ENCODE measurements around the gene ADGRD2.

The ADGRD2 gene

DNA sequence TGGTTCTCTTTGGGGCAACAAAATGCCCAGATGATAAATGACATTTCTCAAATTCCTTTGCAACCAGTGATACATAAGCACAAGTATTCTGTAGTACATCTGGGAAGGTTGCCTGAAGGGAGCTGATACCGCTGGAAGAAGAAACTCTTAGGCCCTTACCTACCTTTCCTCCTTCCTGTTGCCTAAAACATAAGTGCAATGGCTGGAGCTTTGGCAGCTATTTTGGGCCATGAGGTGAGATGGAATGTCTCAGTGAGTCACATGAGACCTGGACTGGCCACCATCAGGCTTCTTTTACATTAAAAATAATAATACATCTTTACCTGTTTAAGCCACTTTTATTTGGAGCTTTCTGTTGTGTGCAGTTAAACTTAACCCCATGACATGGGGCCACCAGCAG lies 11.2 kb upstream of the ADGRD2 start:
- no peak for DNase-seq

- no peak for DNase-seq
Measured at GRCh38 chr9:124439686-124440243, 10.5 kb upstream of the ADGRD2 start.

DNA sequence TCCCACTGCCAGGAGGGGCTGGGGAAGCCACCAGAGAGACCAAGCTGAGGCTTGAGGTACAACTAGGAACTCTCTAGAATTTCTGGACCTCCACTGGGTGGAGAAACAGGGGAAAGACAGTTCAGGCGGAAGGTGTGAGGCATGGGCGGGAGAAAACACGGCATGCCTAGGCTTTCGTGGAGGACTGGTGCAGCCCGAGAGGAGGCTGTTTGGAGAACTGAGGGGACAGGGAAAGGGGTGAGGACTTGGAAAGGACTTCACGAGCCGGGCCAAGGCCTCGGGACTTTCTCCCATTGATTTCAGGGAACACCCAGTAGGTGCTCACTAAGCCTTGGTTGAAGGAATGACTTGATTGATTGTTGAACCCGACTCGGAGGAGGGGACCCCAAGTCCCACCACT lies 9.5 kb upstream of the ADGRD2 start:
- no peak for DNase-seq

GRCh38 chr9:124441291-124441690 lies 9.0 kb upstream of the ADGRD2 start:
- no peak for DNase-seq

DNA sequence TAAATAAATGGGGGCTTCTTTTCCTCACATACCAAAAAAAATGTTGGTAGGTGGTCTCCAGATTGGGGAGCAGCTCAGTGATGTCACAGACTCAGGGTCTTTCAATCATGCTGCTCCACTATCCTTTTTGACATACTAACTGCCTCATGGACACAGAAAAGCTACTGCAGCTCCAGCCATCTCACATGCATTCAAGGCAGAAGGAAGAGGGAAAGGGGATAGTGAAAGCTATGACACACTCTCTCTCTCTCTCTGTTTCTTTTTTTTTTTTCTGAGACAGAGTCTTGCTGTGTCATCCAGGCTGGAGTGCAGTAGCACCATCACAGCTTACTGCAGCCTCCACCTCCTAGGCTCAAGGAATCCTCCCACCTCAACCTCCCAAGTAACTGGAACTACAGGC lies 7.9 kb upstream of the ADGRD2 start:
- DNase-seq = no peak

DNA sequence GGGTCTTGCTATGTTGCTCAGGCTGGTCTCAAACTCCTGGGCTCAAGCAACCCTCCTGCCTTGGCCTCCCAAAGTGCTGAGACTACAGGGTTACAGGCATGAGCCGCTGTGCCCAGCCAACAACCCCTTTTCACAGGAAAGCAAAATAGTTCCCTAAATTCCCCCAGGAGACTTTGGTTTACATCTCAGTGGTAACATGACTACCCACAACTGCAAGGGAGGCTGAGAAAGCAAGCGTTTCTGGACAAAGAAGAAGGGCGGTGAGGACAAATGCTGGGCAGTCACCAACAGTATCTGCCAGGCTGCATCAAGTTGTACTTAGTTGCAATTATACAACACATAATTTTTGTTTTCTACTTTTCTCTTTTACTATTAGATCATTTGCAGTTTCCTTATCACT lies 7.4 kb upstream of the ADGRD2 start:
- no peak for DNase-seq

DNA sequence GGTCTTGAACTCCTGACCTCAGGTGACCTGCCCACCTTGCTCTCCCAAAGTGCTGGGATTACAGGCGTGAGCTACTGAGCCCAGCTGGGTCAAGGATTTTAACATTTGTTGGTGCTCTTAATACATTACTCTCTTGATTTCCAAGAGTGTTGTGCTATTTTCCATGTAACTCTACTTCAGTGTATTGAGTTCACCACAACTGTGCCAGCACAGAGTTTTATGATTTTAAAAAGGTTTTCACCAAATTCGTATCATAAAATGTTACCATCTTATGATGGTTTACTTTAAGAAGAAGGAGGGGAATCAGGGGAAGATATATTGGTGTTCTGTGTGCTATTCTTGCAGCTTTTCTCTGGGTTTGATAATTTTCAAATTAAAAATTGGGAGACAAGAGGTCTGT lies 6.6 kb upstream of the ADGRD2 start:
- DNase-seq = no peak

DNA sequence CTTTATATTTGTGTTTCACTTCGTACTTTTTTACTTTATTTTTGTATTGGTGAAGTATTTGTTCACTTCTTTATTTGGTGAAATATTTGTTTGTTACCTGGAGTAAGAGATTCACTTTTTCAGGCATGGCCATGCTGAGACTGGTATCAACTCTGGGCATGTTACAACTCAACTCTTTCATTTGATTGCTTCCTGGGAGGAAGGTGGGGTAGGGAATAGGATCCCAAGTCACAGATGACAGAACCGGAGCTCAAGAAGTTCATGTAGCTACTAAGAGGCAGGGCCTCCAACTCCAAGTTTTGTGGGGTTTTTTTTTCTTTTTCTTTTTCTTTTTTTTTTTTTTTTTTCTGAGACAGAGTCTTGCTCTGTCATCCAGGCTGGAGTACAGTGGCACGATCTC lies 6.1 kb upstream of the ADGRD2 start:
- no peak for DNase-seq

GRCh38 chr9:124447297-124447661 lies 3.0 kb upstream of the ADGRD2 start:
- no peak for DNase-seq

DNA sequence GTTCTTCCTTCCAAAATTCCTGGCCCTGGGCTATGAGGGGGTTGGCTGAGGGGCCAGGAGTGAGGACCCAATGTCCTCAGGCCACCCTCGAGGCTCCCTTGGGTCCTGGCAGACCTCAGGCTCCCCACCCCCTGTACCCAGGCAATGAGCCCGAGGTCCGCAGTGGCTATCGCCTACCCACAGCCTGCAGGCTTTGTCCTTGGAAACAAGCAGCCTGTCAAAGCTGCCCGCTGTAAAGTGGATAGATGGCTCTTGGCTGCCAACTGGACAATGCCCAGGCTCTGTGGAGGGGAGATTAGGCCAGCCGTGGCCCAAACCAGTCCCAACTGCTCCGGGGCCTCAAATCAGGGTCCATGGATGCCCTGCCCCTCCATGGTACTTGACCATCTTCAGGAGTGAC lies 2.2 kb upstream of the ADGRD2 start:
- no peak for DNase-seq

GRCh38 chr9:124449381-124450151 lies 685 bp upstream of the ADGRD2 start:
- DNase-seq = peak; percentile 11

- no peak for DNase-seq
Measured at GRCh38 chr9:124450931-124451661, 845 bp downstream of the ADGRD2 start.

- no peak for DNase-seq
Measured at GRCh38 chr9:124452326-124452725, 2.1 kb downstream of the ADGRD2 start.

- no peak for DNase-seq
Measured at GRCh38 chr9:124452841-124453585, 2.8 kb downstream of the ADGRD2 start.

DNA sequence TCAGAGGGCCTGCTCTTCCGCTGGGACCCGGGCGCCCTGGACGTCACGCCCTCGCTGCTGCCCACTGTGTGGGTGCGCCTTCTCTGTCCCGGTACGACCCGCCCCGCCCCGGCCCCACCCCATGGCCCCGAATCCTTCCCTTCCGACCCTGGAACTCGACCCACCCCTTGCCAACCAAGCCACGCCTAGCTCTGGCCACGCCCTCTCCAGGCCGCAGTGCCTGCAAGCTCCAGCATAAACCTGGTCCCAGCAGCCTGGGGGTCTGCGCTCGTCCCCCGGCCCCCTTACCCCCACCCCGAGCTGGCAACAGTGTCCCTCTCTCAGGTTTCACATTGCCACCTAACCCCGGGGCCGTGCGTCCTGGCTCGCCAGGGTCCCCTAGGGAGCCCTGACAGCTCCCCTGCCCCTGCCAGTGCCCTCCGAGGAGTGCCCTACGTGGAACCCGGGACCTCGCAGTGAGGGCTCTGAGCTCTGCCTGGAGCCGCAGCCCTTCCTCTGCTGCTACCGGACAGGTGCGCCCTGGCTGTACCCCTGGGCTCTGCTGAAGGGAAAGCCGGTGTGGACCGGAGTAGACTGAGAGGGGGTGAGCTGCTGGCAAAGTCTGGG lies 3.4 kb downstream of the ADGRD2 start:
- DNase-seq = no peak

- DNase-seq = no peak
Measured at GRCh38 chr9:124454296-124454695, 4.0 kb downstream of the ADGRD2 start.

DNA sequence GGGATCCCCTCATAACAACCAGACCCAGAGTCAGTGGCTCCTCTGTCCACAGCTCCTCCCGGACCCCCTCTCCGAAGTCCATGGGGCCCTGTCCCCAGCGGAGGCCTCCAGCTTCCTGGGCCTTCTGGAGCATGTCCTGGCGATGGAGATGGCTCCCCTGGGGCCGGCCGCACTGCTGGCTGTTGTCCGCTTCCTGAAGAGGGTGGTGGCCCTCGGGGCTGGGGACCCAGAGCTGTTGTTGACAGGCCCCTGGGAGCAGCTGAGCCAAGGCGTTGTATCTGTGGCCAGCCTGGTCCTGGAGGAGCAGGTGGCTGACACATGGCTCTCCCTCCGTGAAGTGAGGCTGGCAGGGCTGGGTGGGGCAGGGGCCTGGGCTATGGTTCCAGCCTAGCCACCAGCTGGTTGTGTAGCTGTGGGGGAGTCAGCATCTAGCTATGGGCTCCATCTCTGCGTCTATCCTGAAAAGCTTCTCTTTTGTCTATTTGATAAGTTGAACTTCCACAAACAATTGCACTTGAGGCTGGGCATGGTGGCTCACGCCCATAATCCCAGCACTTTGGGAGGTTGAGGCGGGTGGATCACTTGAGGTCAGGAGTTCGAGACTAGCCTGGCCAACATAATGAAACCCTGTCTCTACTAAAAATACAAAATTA lies 4.7 kb downstream of the ADGRD2 start:
- no peak for DNase-seq

DNA sequence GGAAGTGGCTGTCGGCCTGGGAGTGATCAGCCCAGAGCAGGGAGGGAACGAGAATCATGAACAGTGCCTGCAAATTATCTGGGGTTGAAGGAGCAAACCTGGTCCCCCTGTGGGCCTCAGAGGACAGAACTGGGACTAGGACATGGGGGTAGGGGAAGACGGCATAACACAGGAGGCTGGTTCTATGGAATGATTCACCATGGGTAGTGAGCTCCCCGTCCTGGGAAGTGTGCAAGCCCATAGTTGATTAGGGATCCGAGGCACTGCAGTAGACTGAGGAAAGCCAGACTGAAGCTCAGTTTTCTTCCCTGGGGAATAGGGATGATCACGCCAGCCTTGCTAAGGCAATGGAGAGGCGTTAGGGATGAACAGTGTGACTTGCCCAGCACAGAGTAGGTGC lies 5.6 kb downstream of the ADGRD2 start:
- no peak for DNase-seq

GRCh38 chr9:124456341-124457078 lies 6.3 kb downstream of the ADGRD2 start:
- DNase-seq = no peak

DNA sequence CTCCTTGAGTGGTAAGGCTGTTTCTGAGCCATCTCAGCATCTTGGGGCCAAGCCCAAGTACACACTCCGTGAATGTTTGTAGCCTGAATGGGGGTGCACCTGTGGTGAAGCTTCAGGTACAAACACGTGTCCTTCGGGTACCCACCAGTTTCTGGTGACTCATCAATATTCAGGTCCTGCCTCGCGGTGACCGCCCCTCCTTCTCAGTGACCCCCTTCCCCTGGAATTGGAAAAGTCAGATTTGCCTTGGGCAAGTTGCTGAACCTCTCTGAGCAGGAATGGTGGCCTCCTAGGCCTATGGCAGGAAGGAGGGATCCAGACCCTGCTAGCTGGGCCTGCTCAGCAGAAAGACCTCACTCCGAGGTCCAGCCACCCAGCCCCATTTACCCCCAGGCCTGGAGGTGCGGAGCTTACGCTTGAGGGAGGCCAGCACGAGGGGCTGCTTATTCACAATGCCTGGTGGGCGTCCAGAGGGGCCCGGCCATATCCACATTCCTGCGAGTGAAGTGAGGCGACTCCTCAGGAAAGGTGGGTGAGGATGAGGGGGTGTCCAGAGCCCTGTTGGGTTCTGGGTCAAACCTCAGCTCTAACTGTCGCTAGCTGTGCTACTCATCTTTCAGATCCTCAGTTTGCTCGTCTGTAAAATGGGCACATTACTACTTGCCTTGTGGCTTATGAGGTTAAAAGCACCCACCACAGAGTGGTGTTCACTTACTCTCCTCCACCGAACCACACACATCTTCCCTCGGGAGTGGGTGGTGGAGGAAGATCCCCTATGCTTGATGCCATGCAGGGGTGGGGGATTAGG lies 7.0 kb downstream of the ADGRD2 start:
- DNase-seq = no peak

DNA sequence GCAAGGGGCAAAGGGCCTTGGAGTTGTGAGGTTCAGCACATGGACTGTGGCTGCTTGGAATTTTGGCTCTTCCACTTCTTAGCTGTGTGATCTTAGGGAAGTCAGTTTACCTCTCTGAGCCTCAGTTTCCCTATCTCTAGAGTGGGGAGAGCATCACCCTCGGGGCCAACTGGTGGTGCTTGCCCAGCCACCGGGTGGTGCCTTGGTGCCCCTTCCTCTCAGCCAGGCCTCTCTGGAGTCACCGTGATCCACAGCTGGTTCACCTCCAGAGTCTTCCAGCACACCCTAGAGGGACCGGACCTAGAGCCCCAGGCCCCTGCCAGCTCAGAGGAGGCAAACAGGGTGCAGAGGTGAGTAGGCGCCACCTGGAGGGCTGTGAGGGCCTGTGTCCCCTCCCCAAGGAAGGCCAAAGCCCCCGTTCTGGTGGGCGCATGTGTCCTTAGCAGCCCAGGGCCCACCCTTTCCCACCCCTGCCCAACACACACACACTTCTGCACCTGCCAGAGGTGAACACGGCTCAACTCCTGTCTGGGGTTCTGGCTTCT lies 7.7 kb downstream of the ADGRD2 start:
- DNase-seq = no peak
